ENCODE data around the gene NLGN2. TPM values are rescaled to one million over a fixed set of nuclear protein-coding genes. Genes with fewer than 3 reads are reported as not detected.

NLGN2 gene
- total RNA-seq, 2 experiments from 2014 or later = 7.6 to 8.4 TPM

- Mint-ChIP-seq H3K9me3 (no peaks in the 10 kb centered on the region), H3K27me3 (no peaks in the 10 kb centered on the region), H3K36me3 (ENCODE audit: low read depth) (no peaks in the 10 kb centered on the region), H3K4me1 (ENCODE audit: low read depth) (no peaks in the 10 kb centered on the region), H3K27ac (no peak within 1 kb of the TSS), H3K4me3 (no peak within 1 kb of the TSS)
- ATAC-seq (ENCODE audit: poor library complexity) = no peak
- CTCF ChIA-PET = interaction anchor here (1.0 kb wide), 1 partner anchor 11 kb away, joined by 3 read pairs; no protein-coding TSS in a partner anchor
- no peaks in the 10 kb centered on the region for H3K27me3 ChIP-seq (ENCODE audit: control insufficient read depth in 1 of 2, insufficient read depth in 2 of 2, low read length in 2 of 2)
- no peaks in the 10 kb centered on the region for H3K4me1 ChIP-seq (ENCODE audit: insufficient read depth, low read length)
- no peaks in the 10 kb centered on the region for H3K36me3 ChIP-seq (ENCODE audit: insufficient read depth, low read length)
- H3K9me3 ChIP-seq (ENCODE audit: control insufficient read depth in 1 of 2, insufficient read depth in 1 of 2, low read length in 2 of 2) = peaks cover 0 to 3% of the 10 kb centered on the region in 2 experiments
- POLR2A ChIA-PET = interaction anchor here (1.0 kb wide), 1 partner anchor 10 kb away, joined by 3 read pairs; the partner anchor contains the start of gene TMEM102
- intact Hi-C loops (cut with DNase I, micrococcal nuclease) = no loop called here
- TF ChIP-seq CTCF (IDR thresholded peaks at IDR 0.05) = no peak
- no peak for DNase-seq
- no peak within 1 kb of the TSS for H3K4me3 ChIP-seq (ENCODE audit: low read length)
- no peak within 1 kb of the TSS for H3K27ac ChIP-seq (ENCODE audit: low read depth in 1 of 2, low read length in 2 of 2)
Observed at GRCh38 chr17:7425316-7425715, 17.7 kb downstream of the NLGN2 start, which contains the start of gene SPEM2. TSS of gene SPEM2 (plus strand) at chr17:7425616. CDS start at chr17:7425689, 73 bp downstream.

- no peak for DNase-seq
- no peak for ATAC-seq (ENCODE audit: poor library complexity)
- Mint-ChIP-seq H3K27ac (no peak overlapping the region), H3K4me1 (ENCODE audit: low read depth) (no peaks in the 10 kb centered on the region), H3K9me3 (no peaks in the 10 kb centered on the region), H3K36me3 (ENCODE audit: low read depth) (no peaks in the 10 kb centered on the region), H3K4me3 (no peak overlapping the region), H3K27me3 (no peaks in the 10 kb centered on the region)
- H3K9me3 ChIP-seq (ENCODE audit: control insufficient read depth in 1 of 2, insufficient read depth in 1 of 2, low read length in 2 of 2) = peaks cover 0 to 2% of the 10 kb centered on the region in 2 experiments
- intact Hi-C loops (cut with DNase I, micrococcal nuclease) = no loop called here
- H3K4me3 ChIP-seq (ENCODE audit: low read length) = no peak overlapping the region
- CTCF ChIA-PET = interaction anchor here (1.0 kb wide), 1 partner anchor 11 kb away, joined by 3 read pairs; no protein-coding TSS in a partner anchor
- POLR2A ChIA-PET = interaction anchor here (1.0 kb wide), 1 partner anchor 9 kb away, joined by 3 read pairs; the partner anchor contains the start of gene TMEM102
- no peak for TF ChIP-seq CTCF (IDR thresholded peaks at IDR 0.05)
- H3K4me1 ChIP-seq (ENCODE audit: insufficient read depth, low read length) = no peaks in the 10 kb centered on the region
- no peak overlapping the region for H3K27ac ChIP-seq (ENCODE audit: low read depth in 1 of 2, low read length in 2 of 2)
- H3K27me3 ChIP-seq (ENCODE audit: control insufficient read depth in 1 of 2, insufficient read depth in 2 of 2, low read length in 2 of 2) = no peaks in the 10 kb centered on the region
- no peaks in the 10 kb centered on the region for H3K36me3 ChIP-seq (ENCODE audit: insufficient read depth, low read length)
Observed at GRCh38 chr17:7425756-7426155, 18.1 kb downstream of the NLGN2 start.

- no peak for TF ChIP-seq CTCF (IDR thresholded peaks at IDR 0.05)
- Histone ChIP-seq H3K36me3 (ENCODE audit: insufficient read depth, low read length) (no peaks in the 10 kb centered on the region), H3K27ac (ENCODE audit: low read depth in 1 of 2, low read length in 2 of 2) (no peak overlapping the region), H3K9me3 (ENCODE audit: control insufficient read depth in 1 of 2, insufficient read depth in 1 of 2, low read length in 2 of 2) (no peaks in the 10 kb centered on the region), H3K4me1 (ENCODE audit: insufficient read depth, low read length) (no peaks in the 10 kb centered on the region), H3K4me3 (ENCODE audit: low read length) (no peak overlapping the region), H3K27me3 (ENCODE audit: control insufficient read depth in 1 of 2, insufficient read depth in 2 of 2, low read length in 2 of 2) (no peaks in the 10 kb centered on the region)
- Mint-ChIP-seq H3K27me3 (no peaks in the 10 kb centered on the region), H3K4me3 (no peak overlapping the region), H3K4me1 (ENCODE audit: low read depth) (no peaks in the 10 kb centered on the region), H3K36me3 (ENCODE audit: low read depth) (no peaks in the 10 kb centered on the region), H3K9me3 (no peaks in the 10 kb centered on the region), H3K27ac (no peak overlapping the region)
- intact Hi-C loops (cut with DNase I, micrococcal nuclease) = no loop called here
- DNase-seq = no peak
- POLR2A ChIA-PET = no interaction called here
- CTCF ChIA-PET = no interaction called here
- ATAC-seq (ENCODE audit: poor library complexity) = no peak
Observed at GRCh38 chr17:7426203-7426863, 18.7 kb downstream of the NLGN2 start.

Data from CD4-positive, alpha-beta T cell (primary cell).